Activated naive CD8-positive, alpha-beta T cell treated with anti-CD3 and anti-CD28 coated beads for 36 hours (primary cell): ENCODE data around the gene DAAM2. TPM values are rescaled to one million over a fixed set of nuclear protein-coding genes. Genes with fewer than 3 reads are reported as not detected.

Source experiments
- DNase-seq: peaks from one replicate; pipeline ENCODE4 v3.0.0; 2021
- H3K27ac Mint-ChIP-seq: one replicate; pipeline ENCODE4 v1.8.0; 2022; ENCODE audit warnings: mild to moderate bottlenecking, moderate library complexity, mixed read lengths
- H3K27me3 Mint-ChIP-seq: one replicate; pipeline ENCODE4 v1.8.0; 2022; ENCODE audit warnings: mild to moderate bottlenecking, mixed read lengths
- H3K36me3 Mint-ChIP-seq: one replicate; pipeline ENCODE4 v1.8.0; 2021; ENCODE audit warnings: mild to moderate bottlenecking, mixed read lengths
- H3K4me1 Mint-ChIP-seq: one replicate; pipeline ENCODE4 v1.8.0; 2021; ENCODE audit warnings: mixed read lengths
- H3K4me3 Mint-ChIP-seq: one replicate; pipeline ENCODE4 v1.8.0; 2022; ENCODE audit warnings: mild to moderate bottlenecking, moderate library complexity, mixed read lengths
- H3K9me3 Mint-ChIP-seq: one replicate; pipeline ENCODE4 v1.8.0; 2022; ENCODE audit warnings: mixed read lengths
- total RNA-seq, 2 experiments: library from RNA; stranded (reverse); gene quantifications; one replicate each; pipeline ENCODE4 v1.2.3, GENCODE V29; 2021

DAAM2 gene
- total RNA-seq, 2 experiments from 2014 or later: not detected

DNA sequence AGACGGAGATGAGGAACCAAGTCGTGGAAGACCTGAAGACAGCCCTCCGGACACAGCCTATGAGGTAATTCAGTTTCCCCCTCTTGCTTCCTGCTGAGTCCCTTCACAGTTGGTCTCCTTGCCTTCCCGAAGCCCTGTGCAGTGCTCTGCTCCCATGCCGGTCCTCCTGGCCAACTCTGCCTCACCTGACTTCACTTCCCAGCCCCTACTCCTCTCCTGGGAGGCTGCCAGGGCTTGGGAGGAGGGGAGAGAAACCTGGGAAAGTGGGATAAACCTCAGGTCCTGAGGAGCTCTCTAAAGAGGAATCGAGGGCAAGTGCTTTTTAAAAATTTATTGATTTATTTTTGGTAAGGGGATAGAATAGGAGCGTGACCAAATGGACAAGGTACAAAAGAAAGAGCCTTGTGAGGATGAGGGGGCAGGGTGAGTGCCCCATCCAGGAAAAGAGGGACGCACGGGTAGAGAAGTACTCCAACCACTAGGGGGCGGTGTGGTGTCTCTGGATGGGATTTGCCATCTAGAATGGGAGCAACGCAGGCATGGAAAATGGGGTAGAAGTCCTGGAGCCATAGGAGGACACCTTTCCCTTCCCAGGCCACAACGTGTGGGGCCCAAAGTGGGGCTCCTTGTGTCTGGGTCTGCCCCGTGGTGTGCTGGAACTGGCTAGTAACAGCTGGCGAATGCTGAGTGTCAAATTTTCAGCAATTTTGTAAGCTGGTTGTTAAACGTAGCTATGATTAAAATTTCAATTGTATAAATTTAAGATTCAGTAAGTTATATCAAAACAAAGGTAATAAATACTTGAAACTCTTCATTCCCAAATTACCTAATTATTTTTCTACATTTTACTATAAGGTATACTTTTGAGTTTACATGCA is 73.1 kb downstream of the DAAM2 start:
- Mint-ChIP-seq H3K9me3 (no peaks in the 10 kb centered on the region), H3K27ac (no peak overlapping the region), H3K27me3 (peaks cover 7% of the 10 kb centered on the region), H3K4me3 (no peak overlapping the region), H3K36me3 (no peaks in the 10 kb centered on the region), H3K4me1 (no peaks in the 10 kb centered on the region)
- DNase-seq: peak; percentile 54

DNA sequence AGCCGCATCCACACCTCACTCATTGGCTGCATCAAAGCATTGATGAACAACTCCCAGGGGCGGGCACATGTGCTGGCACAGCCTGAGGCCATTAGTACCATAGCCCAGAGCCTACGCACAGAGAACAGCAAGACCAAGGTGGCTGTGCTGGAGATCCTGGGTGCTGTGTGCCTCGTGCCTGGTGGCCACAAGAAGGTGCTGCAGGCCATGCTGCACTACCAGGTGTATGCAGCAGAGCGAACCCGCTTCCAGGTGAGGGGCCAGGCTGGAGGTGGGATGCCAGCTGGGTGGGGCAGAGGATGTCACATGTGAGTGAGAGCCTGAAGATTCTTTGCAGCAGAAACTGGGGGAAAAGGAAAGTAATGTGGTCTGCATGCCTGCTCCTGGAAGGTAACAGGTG is 75.4 kb downstream of the DAAM2 start:
- DNase-seq: no peak
- H3K27me3 Mint-ChIP-seq: no peaks in the 10 kb centered on the region
- H3K36me3 Mint-ChIP-seq: no peaks in the 10 kb centered on the region
- H3K9me3 Mint-ChIP-seq: no peaks in the 10 kb centered on the region
- H3K4me1 Mint-ChIP-seq: no peaks in the 10 kb centered on the region
- H3K4me3 Mint-ChIP-seq: no peak overlapping the region
- no peak overlapping the region for H3K27ac Mint-ChIP-seq

DNA sequence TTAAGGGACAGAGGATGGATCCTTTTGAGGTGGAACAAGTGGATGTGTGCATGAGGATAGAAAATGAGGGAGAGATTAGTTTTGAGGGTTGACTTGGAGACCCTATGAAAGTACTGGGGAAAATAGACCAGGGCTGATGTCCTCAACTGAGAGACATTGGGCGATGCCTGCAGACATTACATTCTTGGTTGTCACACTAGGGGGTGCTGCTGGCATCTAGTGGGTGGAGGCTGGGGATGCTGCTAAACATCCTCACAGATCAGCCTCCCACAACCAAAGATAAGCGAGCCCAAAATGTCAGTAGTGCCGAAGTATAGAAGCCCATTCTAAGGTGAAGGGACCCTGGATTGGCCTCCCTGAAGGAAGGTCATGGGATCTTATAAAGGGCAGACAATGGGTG is 78.8 kb downstream of the DAAM2 start:
- Mint-ChIP-seq H3K4me3 (no peak overlapping the region), H3K36me3 (no peaks in the 10 kb centered on the region), H3K27ac (no peak overlapping the region), H3K27me3 (no peaks in the 10 kb centered on the region), H3K4me1 (no peaks in the 10 kb centered on the region), H3K9me3 (no peaks in the 10 kb centered on the region)
- DNase-seq: no peak

DNA sequence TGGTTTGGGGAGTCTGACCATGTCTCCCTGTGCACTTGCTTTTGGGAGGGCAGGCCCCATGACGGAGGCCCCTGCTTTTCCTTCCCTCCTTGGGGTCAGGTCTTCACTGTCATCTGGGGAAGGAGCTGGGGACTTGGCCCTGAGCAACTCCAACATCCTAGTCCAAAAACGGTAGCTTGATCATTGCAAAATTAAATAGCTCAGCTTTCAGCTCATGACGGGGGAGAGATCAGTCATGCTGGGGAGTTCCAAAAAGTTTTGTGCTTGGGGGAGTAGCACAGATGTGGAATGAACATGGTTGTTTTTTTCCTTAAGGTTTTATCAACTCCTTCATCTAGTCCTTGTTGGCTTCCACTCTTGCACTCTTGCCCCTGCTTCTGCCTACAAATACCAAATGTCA is 81.3 kb downstream of the DAAM2 start:
- Mint-ChIP-seq H3K27ac (no peak overlapping the region), H3K4me3 (no peak overlapping the region), H3K9me3 (no peaks in the 10 kb centered on the region), H3K27me3 (no peaks in the 10 kb centered on the region), H3K4me1 (no peaks in the 10 kb centered on the region), H3K36me3 (no peaks in the 10 kb centered on the region)
- no peak for DNase-seq

DNA sequence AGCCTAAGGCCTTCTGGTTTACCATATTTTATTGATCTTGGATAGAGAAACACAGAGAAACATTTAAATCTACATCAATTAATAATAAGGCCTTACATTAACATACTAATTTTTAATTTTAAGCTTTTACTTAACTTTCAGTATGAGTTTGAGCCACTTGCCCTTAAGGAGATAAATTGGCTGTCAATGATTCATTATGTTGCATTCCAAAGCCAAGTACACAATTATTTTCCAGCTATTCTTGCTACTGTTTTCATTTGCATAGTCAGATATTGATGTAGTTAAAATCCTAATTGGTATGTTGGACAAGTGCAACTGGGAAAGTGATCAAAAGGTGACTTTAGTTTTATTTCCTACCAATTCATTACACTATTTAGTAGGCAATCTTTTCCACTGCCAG is 83.9 kb downstream of the DAAM2 start:
- no peaks in the 10 kb centered on the region for H3K27me3 Mint-ChIP-seq
- no peak for DNase-seq
- H3K4me3 Mint-ChIP-seq: no peak overlapping the region
- no peak overlapping the region for H3K27ac Mint-ChIP-seq
- no peaks in the 10 kb centered on the region for H3K36me3 Mint-ChIP-seq
- H3K4me1 Mint-ChIP-seq: no peaks in the 10 kb centered on the region
- no peaks in the 10 kb centered on the region for H3K9me3 Mint-ChIP-seq

DNA sequence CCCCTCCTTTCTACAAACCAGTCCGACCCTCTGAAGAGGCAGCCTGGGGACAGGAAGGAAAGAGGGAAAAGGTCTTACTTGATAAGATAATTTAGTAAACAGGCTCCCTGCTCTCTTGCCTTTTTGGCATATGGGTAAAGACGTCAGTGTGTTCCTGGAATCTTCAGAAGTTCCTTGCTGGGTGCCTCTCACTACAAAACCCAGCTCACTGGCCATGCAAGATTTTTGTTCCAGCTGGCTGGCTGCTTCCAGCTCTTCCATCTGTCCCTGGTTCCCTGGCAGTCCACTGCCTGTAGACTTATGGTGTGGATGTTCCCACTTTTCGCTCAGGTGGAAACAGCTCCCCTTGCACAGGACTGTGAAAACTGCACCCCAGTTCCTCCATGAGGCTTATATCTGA is 84.7 kb downstream of the DAAM2 start:
- no peak overlapping the region for H3K4me3 Mint-ChIP-seq
- no peaks in the 10 kb centered on the region for H3K4me1 Mint-ChIP-seq
- no peaks in the 10 kb centered on the region for H3K9me3 Mint-ChIP-seq
- DNase-seq: no peak
- H3K27me3 Mint-ChIP-seq: no peaks in the 10 kb centered on the region
- no peak overlapping the region for H3K27ac Mint-ChIP-seq
- no peaks in the 10 kb centered on the region for H3K36me3 Mint-ChIP-seq

DNA sequence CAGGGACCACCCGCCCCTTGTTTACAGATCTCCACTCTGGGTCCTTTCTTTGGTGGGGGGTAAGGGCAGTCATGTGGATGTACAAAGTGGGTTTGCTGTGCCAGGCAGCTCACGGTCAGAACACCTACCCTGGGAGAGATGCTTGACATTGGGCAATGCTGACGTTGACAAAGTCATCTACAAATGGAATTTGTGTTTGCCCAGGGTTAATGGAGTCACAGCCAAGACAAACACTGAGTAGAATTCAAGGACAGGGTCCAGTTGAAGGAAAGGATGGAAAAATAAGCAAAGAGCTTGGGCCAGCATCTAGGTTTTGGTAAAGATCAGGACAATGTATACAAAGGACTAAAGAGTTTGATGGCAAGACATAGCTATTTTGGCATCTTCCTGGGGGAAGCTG is 87.4 kb downstream of the DAAM2 start:
- no peak overlapping the region for H3K4me3 Mint-ChIP-seq
- no peaks in the 10 kb centered on the region for H3K9me3 Mint-ChIP-seq
- DNase-seq: no peak
- H3K4me1 Mint-ChIP-seq: no peaks in the 10 kb centered on the region
- no peaks in the 10 kb centered on the region for H3K36me3 Mint-ChIP-seq
- no peaks in the 10 kb centered on the region for H3K27me3 Mint-ChIP-seq
- H3K27ac Mint-ChIP-seq: no peak overlapping the region

DNA sequence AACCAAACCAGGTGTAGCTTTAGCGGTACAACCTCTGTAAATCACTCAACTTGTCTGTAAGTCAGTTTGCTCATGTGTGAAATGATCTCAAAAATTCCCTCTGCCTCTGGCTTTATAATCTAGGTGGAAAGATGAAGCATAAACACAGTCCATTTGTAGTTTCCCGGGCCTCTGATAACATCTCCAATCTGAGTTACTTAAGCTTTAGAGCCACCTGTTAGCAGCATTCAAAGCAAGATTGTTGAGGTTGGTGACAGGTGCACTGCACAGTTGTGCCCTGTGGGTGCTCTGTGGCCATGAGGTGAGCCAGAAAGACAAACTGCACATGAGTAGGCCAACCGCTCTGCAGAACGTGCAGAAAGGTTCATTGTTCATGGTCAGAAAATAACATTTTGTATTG is 88.4 kb downstream of the DAAM2 start:
- Mint-ChIP-seq H3K4me3 (no peak overlapping the region), H3K27me3 (peaks cover under 1% of the 10 kb centered on the region), H3K36me3 (no peaks in the 10 kb centered on the region), H3K4me1 (no peaks in the 10 kb centered on the region), H3K9me3 (no peaks in the 10 kb centered on the region), H3K27ac (no peak overlapping the region)
- no peak for DNase-seq

DNA sequence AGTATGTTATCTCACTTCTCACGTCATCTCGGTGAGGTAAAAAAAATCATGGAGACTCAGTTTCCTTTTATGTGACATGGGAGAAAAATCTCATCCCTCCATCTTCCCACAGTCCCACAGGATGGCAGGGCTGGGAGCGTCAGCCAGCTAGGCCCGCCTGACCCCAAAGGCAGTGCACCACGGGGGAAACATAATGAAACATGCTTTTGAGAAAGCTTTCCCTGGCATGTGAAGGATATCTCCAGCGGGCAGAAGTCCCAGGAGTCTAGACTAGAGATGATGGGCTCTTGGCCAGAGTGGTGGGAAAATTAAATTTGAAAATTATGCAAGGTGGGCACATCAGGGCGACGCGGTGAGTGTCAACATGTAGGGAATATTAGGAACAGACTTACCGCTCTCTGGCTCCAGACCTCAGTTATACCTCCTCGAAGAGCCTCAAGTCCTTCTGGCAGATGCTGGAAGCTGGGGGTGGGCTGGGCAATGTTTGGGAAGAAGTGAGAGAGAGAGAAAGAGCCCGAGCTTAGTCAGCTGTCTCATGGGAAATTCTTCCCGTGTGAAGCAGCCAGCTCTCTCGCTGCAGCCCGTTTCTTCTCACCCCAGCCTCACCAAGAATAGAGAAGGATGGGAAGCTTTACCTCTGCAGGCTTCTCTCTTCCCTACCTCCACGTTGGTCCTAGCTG is 89.8 kb downstream of the DAAM2 start:
- no peaks in the 10 kb centered on the region for H3K4me1 Mint-ChIP-seq
- H3K27me3 Mint-ChIP-seq: peaks cover 10% of the 10 kb centered on the region
- no peaks in the 10 kb centered on the region for H3K36me3 Mint-ChIP-seq
- H3K9me3 Mint-ChIP-seq: no peaks in the 10 kb centered on the region
- no peak for DNase-seq
- no peak overlapping the region for H3K4me3 Mint-ChIP-seq
- no peak overlapping the region for H3K27ac Mint-ChIP-seq

DNA sequence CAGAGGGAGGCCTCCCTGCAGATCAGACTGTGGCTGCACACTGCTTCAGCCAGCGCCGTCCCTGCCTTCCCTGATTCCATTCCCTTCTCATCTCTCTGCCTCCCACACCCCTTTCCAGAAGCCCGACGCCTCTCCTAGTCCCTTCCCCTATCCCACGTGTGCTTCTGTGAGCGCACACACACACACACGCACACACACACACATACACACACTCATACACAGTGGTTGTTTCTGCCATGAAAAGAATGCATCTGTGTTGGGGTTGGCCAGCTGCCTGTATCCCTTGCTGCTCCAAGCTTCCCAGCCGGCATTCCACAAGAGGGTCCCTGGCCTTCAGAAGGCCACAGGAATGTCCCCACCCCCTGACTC is 90.3 kb downstream of the DAAM2 start:
- Mint-ChIP-seq H3K9me3 (no peaks in the 10 kb centered on the region), H3K36me3 (no peaks in the 10 kb centered on the region), H3K27me3 (peaks cover 10% of the 10 kb centered on the region), H3K27ac (no peak overlapping the region), H3K4me1 (no peaks in the 10 kb centered on the region), H3K4me3 (no peak overlapping the region)
- DNase-seq: no peak

DNA sequence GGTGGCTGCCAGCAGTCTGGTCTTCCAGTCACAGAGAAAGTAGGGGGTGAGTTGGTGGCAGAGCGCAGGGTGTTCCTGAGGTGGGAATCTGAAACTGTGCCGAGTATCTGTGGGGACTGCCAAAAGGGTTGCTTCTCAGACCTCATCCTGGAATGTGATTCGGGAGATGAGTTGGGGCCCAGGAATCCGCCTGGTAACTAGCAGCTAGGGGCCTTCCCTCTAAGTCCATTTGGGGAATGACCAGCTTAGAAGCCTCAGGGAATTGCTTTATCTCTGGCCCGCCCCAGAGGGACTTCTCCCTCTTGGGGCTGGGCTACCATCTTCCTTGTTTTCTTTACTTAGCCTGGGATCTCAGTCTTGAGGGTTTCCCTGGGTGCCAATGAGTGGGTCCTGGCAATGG is 92.5 kb downstream of the DAAM2 start:
- no peaks in the 10 kb centered on the region for H3K4me1 Mint-ChIP-seq
- H3K27ac Mint-ChIP-seq: no peak overlapping the region
- no peak for DNase-seq
- no peak overlapping the region for H3K4me3 Mint-ChIP-seq
- H3K9me3 Mint-ChIP-seq: no peaks in the 10 kb centered on the region
- peaks cover 10% of the 10 kb centered on the region for H3K27me3 Mint-ChIP-seq
- no peaks in the 10 kb centered on the region for H3K36me3 Mint-ChIP-seq

DNA sequence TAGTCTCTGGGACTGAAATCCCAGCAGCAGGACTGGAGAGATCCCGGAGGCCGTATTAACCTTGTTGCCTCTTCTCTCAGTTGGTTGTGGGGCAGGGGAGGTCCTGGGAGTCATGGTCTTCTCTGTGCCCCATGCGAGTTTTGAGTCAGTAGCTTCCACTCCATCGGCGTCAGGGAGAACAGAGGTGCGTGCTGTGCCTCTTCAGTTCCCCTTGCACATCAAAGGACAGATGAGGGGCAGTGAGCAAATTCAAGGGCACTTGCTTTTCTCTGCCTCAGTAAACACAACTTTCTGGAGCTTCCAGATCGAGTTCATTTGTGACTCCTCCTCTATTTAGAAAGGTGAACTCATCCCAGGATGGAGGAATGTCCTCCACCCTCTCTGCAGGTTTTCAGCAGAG is 93.5 kb downstream of the DAAM2 start:
- H3K9me3 Mint-ChIP-seq: no peaks in the 10 kb centered on the region
- no peaks in the 10 kb centered on the region for H3K36me3 Mint-ChIP-seq

DNA sequence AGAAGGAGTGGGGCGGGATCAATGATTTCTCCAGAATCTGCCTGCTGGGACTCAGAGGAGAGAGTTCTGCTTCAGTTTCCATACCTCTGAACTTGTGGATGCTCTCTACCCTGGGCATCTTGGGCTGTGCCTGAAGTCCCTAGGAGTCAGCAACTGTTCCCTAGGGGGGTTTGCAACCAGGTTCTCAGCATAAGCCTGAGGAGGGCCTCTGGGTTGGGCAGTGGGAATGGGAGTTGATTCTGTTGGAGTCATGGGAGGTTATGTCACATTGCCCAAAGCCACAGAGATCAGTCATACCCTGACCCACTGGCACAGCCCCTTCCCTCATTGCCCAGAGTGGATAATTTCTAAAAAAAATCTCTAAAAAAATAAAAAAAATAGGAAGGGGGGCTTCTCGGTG is 94.7 kb downstream of the DAAM2 start:
- peaks cover 10% of the 10 kb centered on the region for H3K27me3 Mint-ChIP-seq
- H3K4me1 Mint-ChIP-seq: no peaks in the 10 kb centered on the region
- no peak for DNase-seq
- no peak overlapping the region for H3K27ac Mint-ChIP-seq
- no peak overlapping the region for H3K4me3 Mint-ChIP-seq
- no peaks in the 10 kb centered on the region for H3K36me3 Mint-ChIP-seq
- no peaks in the 10 kb centered on the region for H3K9me3 Mint-ChIP-seq

More for the DNA sequence above, 93.5 kb downstream of the DAAM2 start:
- no peak overlapping the region for H3K4me3 Mint-ChIP-seq
- H3K27me3 Mint-ChIP-seq: peaks cover 10% of the 10 kb centered on the region
- no peak overlapping the region for H3K27ac Mint-ChIP-seq
- no peaks in the 10 kb centered on the region for H3K4me1 Mint-ChIP-seq
- DNase-seq: no peak

DNA sequence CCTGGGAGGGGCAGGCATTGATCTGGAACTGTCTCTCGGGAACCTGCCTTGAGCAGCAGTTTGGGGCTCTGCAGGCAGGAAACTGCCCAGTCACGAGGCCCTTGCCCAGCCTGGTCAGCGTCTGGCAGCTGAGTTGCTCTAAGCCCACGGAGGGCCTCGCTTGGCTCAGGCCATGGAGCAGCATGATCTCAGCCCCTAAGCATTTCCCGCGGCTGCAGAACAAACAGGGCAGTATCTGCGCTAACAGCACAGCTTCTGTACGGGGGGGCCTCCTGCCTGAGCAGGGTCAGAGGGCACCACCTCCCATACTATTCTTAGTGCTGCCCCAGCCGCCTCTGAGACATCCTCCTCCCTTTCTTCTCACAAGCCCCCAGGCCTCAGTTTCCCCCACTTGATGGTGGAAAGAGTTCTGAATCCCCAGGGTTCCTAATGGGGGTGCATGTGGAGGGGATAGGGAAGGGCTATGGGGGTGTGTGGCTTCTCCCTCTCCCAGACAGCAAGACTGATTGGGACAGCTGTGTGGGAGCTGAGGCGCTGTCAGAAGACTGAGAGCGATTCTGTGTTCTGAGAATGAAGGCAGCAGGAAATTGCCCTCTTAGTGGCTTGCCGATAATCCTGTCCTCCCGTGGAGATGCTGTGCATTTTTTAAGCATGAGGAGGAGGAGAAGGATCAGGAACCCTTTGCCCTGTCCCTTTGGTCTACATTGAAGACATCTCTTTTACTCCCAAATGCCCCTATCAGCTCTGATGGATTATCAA is 95.7 kb downstream of the DAAM2 start:
- Mint-ChIP-seq H3K27me3 (peaks cover 10% of the 10 kb centered on the region), H3K9me3 (no peaks in the 10 kb centered on the region), H3K36me3 (no peaks in the 10 kb centered on the region), H3K4me1 (no peaks in the 10 kb centered on the region), H3K27ac (no peak overlapping the region), H3K4me3 (no peak overlapping the region)
- no peak for DNase-seq

DNA sequence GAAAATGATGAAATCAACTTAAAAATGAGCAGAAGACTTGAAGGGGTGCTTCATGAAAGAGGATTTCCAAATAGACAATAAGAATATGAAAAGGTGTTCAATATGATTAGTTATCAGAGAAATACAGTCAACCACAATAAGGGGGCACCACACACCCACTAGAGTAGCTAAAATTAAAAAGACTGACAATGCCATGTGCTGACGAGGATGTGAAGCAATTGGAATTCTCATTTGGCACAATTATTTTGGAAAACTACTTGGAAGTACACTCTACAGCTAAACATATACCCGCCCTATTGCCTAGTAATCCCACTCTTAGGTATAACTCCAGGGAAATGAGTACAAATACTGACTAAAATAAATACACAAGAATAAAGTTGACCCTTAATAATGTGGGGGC is 97.1 kb downstream of the DAAM2 start:
- Mint-ChIP-seq H3K27me3 (peaks cover 10% of the 10 kb centered on the region), H3K9me3 (no peaks in the 10 kb centered on the region), H3K4me3 (no peak overlapping the region), H3K36me3 (no peaks in the 10 kb centered on the region), H3K27ac (no peak overlapping the region), H3K4me1 (no peaks in the 10 kb centered on the region)
- DNase-seq: no peak
